ENCODE measurements around the gene IRGC. TPM values are rescaled to one million over a fixed set of nuclear protein-coding genes. Genes with fewer than 3 reads are reported as not detected.

IRGC gene
- total RNA-seq, 4 donors from 2014 or later, result not detected

- Histone ChIP-seq H3K27ac (replicated peaks in 1 of 4) (no peak overlapping the region), H3K9me3 (no peaks in the 10 kb centered on the region), H3K27me3 (peaks cover 0 to 16% (median 2%) of the 10 kb centered on the region in 4 donors), H3K36me3 (peaks cover 0 to 9% (median 5%) of the 10 kb centered on the region in 4 donors), H3K4me3 (no peak overlapping the region), H3K4me1 (peaks cover 0 to 11% (median 3%) of the 10 kb centered on the region in 4 donors)
- no peak for DNase-seq (ENCODE audit: extremely low spot score)
- intact Hi-C loops (cut with DNase I), result no loop called here
- TF ChIP-seq POLR2A (IDR thresholded peaks at IDR 0.05; ENCODE audit: low read depth), result no peak
- no peak for TF ChIP-seq POLR2AphosphoS5 (IDR thresholded peaks at IDR 0.05)
- TF ChIP-seq EP300 (IDR thresholded peaks at IDR 0.05), result no peak
- WGBS, result 77% methylated on average over 8 of the region's 8 CpGs
These were observed 7.7 kb downstream of the IRGC start for GRCh38 chr19:43723588-43723987.

GRCh38 chr19:43724896-43725295 is 9.0 kb downstream of the IRGC start:
- H3K27ac ChIP-seq (replicated peaks in 1 of 4), result no peak overlapping the region
- H3K36me3 ChIP-seq, result peaks cover 4 to 22% (median 15%) of the 10 kb centered on the region in 4 donors
- no peaks in the 10 kb centered on the region for H3K9me3 ChIP-seq
- H3K27me3 ChIP-seq, result peaks cover 0 to 3% (median 1%) of the 10 kb centered on the region in 4 donors
- no peak for DNase-seq (ENCODE audit: extremely low spot score)
- WGBS, result 62% methylated on average over 8 of the region's 8 CpGs
- H3K4me3 ChIP-seq, result no peak overlapping the region
- no peak for TF ChIP-seq POLR2AphosphoS5 (IDR thresholded peaks at IDR 0.05)
- no peak for TF ChIP-seq CTCF (IDR thresholded peaks at IDR 0.05)
- TF ChIP-seq EP300 (IDR thresholded peaks at IDR 0.05), result no peak
- TF ChIP-seq POLR2A (IDR thresholded peaks at IDR 0.05; ENCODE audit: low read depth), result no peak
- intact Hi-C loops (cut with DNase I), result no loop called here
- peaks cover 0 to 11% (median 3%) of the 10 kb centered on the region in 4 donors for H3K4me1 ChIP-seq

GRCh38 chr19:43725468-43725867 is 9.6 kb downstream of the IRGC start:
- Histone ChIP-seq H3K27me3 (peaks cover 0 to 1% (median 0%) of the 10 kb centered on the region in 4 donors), H3K4me3 (no peak overlapping the region), H3K27ac (replicated peaks in 1 of 4) (no peak overlapping the region), H3K36me3 (peaks cover 4 to 28% (median 21%) of the 10 kb centered on the region in 4 donors), H3K4me1 (peaks cover 0 to 11% (median 3%) of the 10 kb centered on the region in 4 donors), H3K9me3 (no peaks in the 10 kb centered on the region)
- intact Hi-C loops (cut with DNase I), result no loop called here
- 53% methylated on average over 6 of the region's 7 CpGs for WGBS
- TF ChIP-seq EP300 (IDR thresholded peaks at IDR 0.05), result no peak
- no peak for TF ChIP-seq POLR2A (IDR thresholded peaks at IDR 0.05; ENCODE audit: low read depth)
- no peak for TF ChIP-seq CTCF (IDR thresholded peaks at IDR 0.05)
- no peak for TF ChIP-seq POLR2AphosphoS5 (IDR thresholded peaks at IDR 0.05)
- DNase-seq (ENCODE audit: extremely low spot score), result no peak

GRCh38 chr19:43726736-43727592 is 11.1 kb downstream of the IRGC start:
- Histone ChIP-seq H3K4me3 (no peak overlapping the region), H3K4me1 (peaks cover 0 to 11% (median 3%) of the 10 kb centered on the region in 4 donors), H3K27me3 (no peaks in the 10 kb centered on the region), H3K36me3 (peaks cover 14 to 43% (median 36%) of the 10 kb centered on the region in 4 donors), H3K9me3 (no peaks in the 10 kb centered on the region), H3K27ac (replicated peaks in 1 of 4) (no peak overlapping the region)
- WGBS, result 59% methylated on average over 11 of the region's 15 CpGs
- DNase-seq (ENCODE audit: extremely low spot score), result no peak
- TF ChIP-seq POLR2AphosphoS5 (IDR thresholded peaks at IDR 0.05), result no peak
- intact Hi-C loops (cut with DNase I), result no loop called here

GRCh38 chr19:43727593-43727853 is 11.6 kb downstream of the IRGC start:
- DNase-seq (ENCODE audit: extremely low spot score), result no peak
- H3K4me1 ChIP-seq, result peaks cover 0 to 11% (median 3%) of the 10 kb centered on the region in 4 donors
- no peak overlapping the region for H3K4me3 ChIP-seq
- H3K36me3 ChIP-seq, result peaks cover 16 to 48% (median 42%) of the 10 kb centered on the region in 4 donors
- H3K27me3 ChIP-seq, result no peaks in the 10 kb centered on the region
- intact Hi-C loops (cut with DNase I), result no loop called here
- TF ChIP-seq POLR2AphosphoS5 (IDR thresholded peaks at IDR 0.05) (no peak), POLR2A (IDR thresholded peaks at IDR 0.05; ENCODE audit: low read depth) (no peak), CTCF (IDR thresholded peaks at IDR 0.05) (no peak), EP300 (IDR thresholded peaks at IDR 0.05) (no peak)
- no peak overlapping the region for H3K27ac ChIP-seq (replicated peaks in 1 of 4)
- WGBS, result 100% methylated on average over 2 of the region's 4 CpGs
- no peaks in the 10 kb centered on the region for H3K9me3 ChIP-seq

Data from esophagus muscularis mucosa (tissue), 4 donors.